GM12878 (cell line): ENCODE measurements around the gene RSPO3. TPM values are rescaled to one million over a fixed set of nuclear protein-coding genes. Genes with fewer than 3 reads are reported as not detected.
A peak's percentile ranks its signal among the peaks of the same experiment; 100 is the strongest.

Experiments used
- ATAC-seq: fragments of 200-7000 bp; cut with Tn5 transposase; 3 replicates; pipeline ENCODE4 v1.9.1; 2020; ENCODE audit warnings: mild to moderate bottlenecking, moderate library complexity
- Bru-seq: library from RNA; stranded (reverse); fragments of 400-500 nt; gene quantifications from one replicate; lab custom pipeline; 2021; lab: Mats Ljungman, UMichigan
- BruChase-seq, 2 experiments: library from RNA; stranded (reverse); fragments of 400-500 nt; gene quantifications; one replicate each; lab custom pipeline; 2021; lab: Mats Ljungman, UMichigan
- BruUV-seq: library from RNA; stranded (reverse); fragments of 400-500 nt; replicated peaks from 2 replicates; lab custom pipeline; 2021; lab: Mats Ljungman, UMichigan
- CTCF ChIA-PET: fragments of 300-600 bp; sonication (Branson Sonifier 250); formaldehyde crosslinking; extraction: SDS; loops from one replicate; lab custom pipeline; 2021; ENCODE audit warnings: inconsistent platforms; lab: Yijun Ruan, JAX
- POLR2A ChIA-PET: fragments of 350-600 bp; formaldehyde crosslinking; extraction: SDS; loops from one replicate; lab custom pipeline; 2021; ENCODE audit warnings: inconsistent platforms; lab: Charles Lee
- RAD21 ChIA-PET: fragments of 300-600 bp; sonication (Branson Sonifier 250); formaldehyde crosslinking; loops from one replicate; lab custom pipeline; 2023; ENCODE audit warnings: antibody characterized with exemption; ENCODE audit not compliant: unreplicated experiment; lab: Charles Lee
- SMC1A ChIA-PET: fragments of 300-600 bp; sonication (Branson Sonifier 250); formaldehyde crosslinking; loops from one replicate; lab custom pipeline; 2023; ENCODE audit not compliant: unreplicated experiment, uncharacterized antibody; lab: Charles Lee
- DNase-seq: peaks from one replicate; pipeline ENCODE4 v3.0.0-alpha.2; 2011; ENCODE audit warnings: low read depth, low spot score
- FAIRE-seq: peaks from 3 replicates; lab custom pipeline; 2011; peaks lifted over from hg19 to GRCh38; lab: Jason Lieb, UNC
- H2AFZ ChIP-seq: 2 replicates; pipeline ENCODE4 v1.6.0; 2011; ENCODE audit warnings: low read depth, low read length, control low read depth; ENCODE audit not compliant: control insufficient read depth
- H3K27ac ChIP-seq: 2 replicates; pipeline ENCODE4 v1.5.1; 2011; ENCODE audit warnings: control low read depth; ENCODE audit not compliant: control insufficient read depth, insufficient read depth
- H3K27me3 ChIP-seq, 2 experiments: replicated peaks in 1 of 2; 2 replicates each; pipeline versions ENCODE4 v1.6.0 to v1.6.1; 2011; ENCODE audit warnings: low read length in 1 of 2; ENCODE audit not compliant: control insufficient read depth in 2 of 2, insufficient read depth in 2 of 2
- H3K36me3 ChIP-seq, 2 experiments: 2 replicates each; pipeline ENCODE4 v1.5.1; 2011; ENCODE audit warnings: low read length in 1 of 2; ENCODE audit not compliant: control insufficient read depth in 2 of 2, insufficient read depth in 2 of 2
- H3K4me1 ChIP-seq: 2 replicates; pipeline ENCODE4 v1.6.1; 2011; ENCODE audit warnings: mild to moderate bottlenecking, low read length, moderate library complexity, mixed read lengths; ENCODE audit not compliant: control insufficient read depth, insufficient read depth
- H3K4me2 ChIP-seq: 2 replicates; pipeline ENCODE4 v1.6.0; 2011; ENCODE audit warnings: control low read depth; ENCODE audit not compliant: control insufficient read depth, insufficient read depth
- H3K4me3 ChIP-seq: fragments of 200-600 bp; sonication (generic); 2 replicates; pipeline ENCODE4 v1.5.1; 2016
- H3K79me2 ChIP-seq: 2 replicates; pipeline ENCODE4 v1.6.0; 2011; ENCODE audit warnings: low read length; ENCODE audit not compliant: control insufficient read depth, insufficient read depth
- H3K9ac ChIP-seq: 2 replicates; pipeline ENCODE4 v1.8.0; 2011; ENCODE audit warnings: low read length, control low read depth, mixed read lengths; ENCODE audit not compliant: control insufficient read depth, insufficient read depth
- H3K9me3 ChIP-seq: replicated peaks from 3 replicates; pipeline ENCODE4 v1.5.1; 2011; ENCODE audit warnings: mild to moderate bottlenecking, low read length; ENCODE audit not compliant: control insufficient read depth, insufficient read depth
- H4K20me1 ChIP-seq: 2 replicates; pipeline ENCODE4 v1.6.0; 2011; ENCODE audit not compliant: control insufficient read depth, insufficient read depth
- MXI1 ChIP-seq: fragments of 150-350 bp; IDR thresholded peaks from 2 replicates; pipeline ENCODE4 v1.6.1; 2011; ENCODE audit warnings: low read depth, mild to moderate bottlenecking, inconsistent platforms, low read length, improper control_type of control experiment
- SUZ12 ChIP-seq: fragments of 200-600 bp; sonication (generic); IDR thresholded peaks from one replicate; pipeline ENCODE4 v1.6.1; 2018; ENCODE audit warnings: antibody characterized with exemption, mild to moderate bottlenecking; ENCODE audit not compliant: unreplicated experiment
- WGBS: methylation state at CpG from one replicate; pipeline ENCODE4 v1.1.6; 2016; ENCODE audit warnings: low lambda C conversion rate; ENCODE audit not compliant: insufficient replicate concordance, insufficient coverage; ENCODE audit errors: missing lambda C conversion rate; 5-methylcytosine and 5-hydroxymethylcytosine counted together
- in situ Hi-C: fragments of 300-500 bp; cut with MboI; formaldehyde crosslinking; loops from 9 replicates; pipeline ENCODE4 v1.14.3; 2018; ENCODE audit warnings: mixed read lengths
- intact Hi-C: fragments of 100-400 bp; cut with micrococcal nuclease; formaldehyde crosslinking; loops from one replicate; pipeline ENCODE4 v1.14.2; 2022; ENCODE audit not compliant: unreplicated experiment
- long read RNA-seq, 2 experiments: library from polyadenylated mRNA; unstranded; transcript quantifications; one replicate each; pipeline ENCODE4 v2.0.0, GENCODE V29; 2019 to 2020
- polyA minus RNA-seq, 3 experiments: library from RNA; depleted of rRNA, polyadenylated mRNA; stranded (reverse); fragments of >200 nt; gene quantifications; 2 replicates each; pipeline ENCODE4 v1.2.3, GENCODE V29; 2011
- polyA plus RNA-seq, 11 experiments: library from polyadenylated mRNA; depleted of rRNA in 4 of 11; unstranded in 6 of 11; stranded (reverse) in 5 of 11; fragments of >200 nt; fragmentation: Nextera tagmentation in 4 of 11; fragmentation: Illumina TruSeq in 1 of 11; extraction: Ambion mirVana in 4 of 11; extraction: Trizol in 1 of 11; gene quantifications; 1 replicate in 1 of 11; 2 replicates in 10 of 11; pipeline versions ENCODE4 v1.2.1 to v1.2.3, GENCODE V29; 2011 to 2016; ENCODE audit warnings: inconsistent platforms in 2 of 11, missing spikeins in 2 of 11, low read depth in 1 of 11
- total RNA-seq, 4 experiments: library from RNA; depleted of rRNA in 3 of 4; stranded (reverse); fragments of >200 nt in 3 of 4; fragmentation: Illumina TruSeq in 1 of 4; extraction: Trizol in 1 of 4; gene quantifications; 2 replicates each; pipeline versions ENCODE4 v1.2.1 to v1.2.3, GENCODE V29; 2013 to 2021

RSPO3 gene
- total RNA-seq (2013; cell fraction: nucleolus; rRNA removed), result not detected in 2 replicates
- total RNA-seq (2014; rRNA removed) (not detected in 2 replicates), total RNA-seq (2014; rRNA removed; fragmentation: Illumina TruSeq; extraction: Trizol) (not detected in 2 replicates), total RNA-seq (2021) (not detected in 2 replicates), polyA plus RNA-seq (2011; rRNA removed) (not detected in 2 replicates), polyA plus RNA-seq (2014; fragmentation: Illumina TruSeq; extraction: Trizol) (0.11 TPM in 1 of 2 replicates, not detected in the other), polyA plus RNA-seq (2014; fragmentation: Nextera tagmentation; extraction: Ambion mirVana) (not detected), polyA plus RNA-seq (2014; rRNA removed) (not detected in 2 replicates), polyA plus RNA-seq (2016; fragmentation: Nextera tagmentation; extraction: Ambion mirVana) (under 1 TPM in 1 of 2 experiments, not detected in 1; 0.16 TPM), polyA minus RNA-seq (2011; rRNA and poly(A)+ RNA removed) (not detected in 2 replicates), Bru-seq, nascent RNA (not detected), BruChase-seq, experiment 1, labeled RNA remaining after a 6-hour chase (not detected), BruChase-seq, experiment 2, labeled RNA remaining after a 2-hour chase (not detected)
- not detected for polyA plus RNA-seq (2011; ENCODE audit: low read depth)
- polyA plus RNA-seq (2011; cell fraction: cytosol; rRNA removed), result not detected in 2 replicates
- not detected in 2 replicates for polyA plus RNA-seq (2011; cell fraction: nucleus; rRNA removed)
- not detected in 2 replicates for polyA plus RNA-seq (2012)
- polyA minus RNA-seq (2011; cell fraction: cytosol; rRNA and poly(A)+ RNA removed), result not detected in 2 replicates
- not detected in 2 replicates for polyA minus RNA-seq (2011; cell fraction: nucleus; rRNA and poly(A)+ RNA removed)
- long read RNA-seq, experiment 1, result 0 reads
- long read RNA-seq, experiment 2, partial matches to known transcripts, result 0 of 1 reads
- long read RNA-seq, experiment 2, other reads (novel, unspliced or antisense), result 1 of 1 reads

- intact Hi-C loops, result no loop called here
These were observed at the start of gene RSPO3 for GRCh38 chr6:127118298-127119101. TSS of gene RSPO3 (plus strand) at chr6:127118671. CDS start at chr6:127119193, 522 bp downstream.

More at GRCh38 chr6:127118298-127119101, at the start of gene RSPO3:
- no peak for DNase-seq
- H3K9me3 ChIP-seq, result no peaks in the 10 kb centered on the region
- CTCF ChIA-PET, result no interaction called here
- no peak for TF ChIP-seq MXI1
- TF ChIP-seq SUZ12, result peak; percentile 85
- H4K20me1 ChIP-seq, result no peaks in the 10 kb centered on the region
- peak within 1 kb of the TSS; percentile 79 for H3K4me2 ChIP-seq
- peaks cover 5% of the 10 kb centered on the region for H3K4me1 ChIP-seq
- FAIRE-seq, result no peak
- RAD21 ChIA-PET, result no interaction called here
- H3K27ac ChIP-seq, result no peak within 1 kb of the TSS
- no peaks in the 10 kb centered on the region for H3K79me2 ChIP-seq
- no peak within 1 kb of the TSS; the same call in 1 of the 2 replicates for H2AFZ ChIP-seq
- SMC1A ChIA-PET, result no interaction called here
- POLR2A ChIA-PET, result no interaction called here
- in situ Hi-C loops, result loop anchor here (25.0 kb wide), 1 partner anchor 1356 kb away; no protein-coding TSS in a partner anchor
- peaks cover 9 to 27% of the 10 kb centered on the region in 2 experiments for H3K27me3 ChIP-seq
- no peak for ATAC-seq
- H3K9ac ChIP-seq, result no peak within 1 kb of the TSS
- peak within 1 kb of the TSS; percentile 44; the same call in 1 of the 2 replicates for H3K4me3 ChIP-seq
- no peaks in the 10 kb centered on the region for H3K36me3 ChIP-seq
- 5% methylated on average over 50 of the region's 63 CpGs for WGBS
- no TSS peak for BruUV-seq
